GM21447 (cell line): ENCODE data around the gene NPTXR.

Source experiments
- ATAC-seq: cut with Tn5 transposase; IDR thresholded peaks from one replicate; pipeline ENCODE4 v1.9.1; 2021; ENCODE audit not compliant: unreplicated experiment

Gene NPTXR

GRCh38 chr22:38843657-38844314, at the start of gene NPTXR:
NPTXR (minus strand) TSS chr22:38844028.
- ATAC-seq: no peak

- no peak for ATAC-seq
Observed at GRCh38 chr22:38891256-38891655, 47.4 kb upstream of the NPTXR start.

- ATAC-seq: no peak
Observed at GRCh38 chr22:38890377-38890776, 46.5 kb upstream of the NPTXR start.

- ATAC-seq: no peak
Observed at GRCh38 chr22:38886333-38886732, 42.5 kb upstream of the NPTXR start.

GRCh38 chr22:38882972-38883622, 39.3 kb upstream of the NPTXR start:
- no peak for ATAC-seq

- no peak for ATAC-seq
Observed at GRCh38 chr22:38881997-38882879, 38.4 kb upstream of the NPTXR start.

- ATAC-seq: no peak
Observed at GRCh38 chr22:38881464-38881871, 37.6 kb upstream of the NPTXR start.

GRCh38 chr22:38879961-38880360, 36.1 kb upstream of the NPTXR start:
- ATAC-seq: no peak

GRCh38 chr22:38879108-38879729, 35.4 kb upstream of the NPTXR start:
- ATAC-seq: no peak

- no peak for ATAC-seq
Observed at GRCh38 chr22:38878001-38878400, 34.2 kb upstream of the NPTXR start.

GRCh38 chr22:38874529-38875222, 30.8 kb upstream of the NPTXR start:
- no peak for ATAC-seq

GRCh38 chr22:38873469-38874411, 29.9 kb upstream of the NPTXR start:
- ATAC-seq: no peak

GRCh38 chr22:38872831-38873248, 29.0 kb upstream of the NPTXR start:
- ATAC-seq: no peak

- peak; percentile 54 for ATAC-seq
Observed at GRCh38 chr22:38872172-38872830, 28.5 kb upstream of the NPTXR start, which contains the start of gene CBX6. CBX6 (minus strand) TSS chr22:38872216; CDS start chr22:38872190, 26 bp downstream.

GRCh38 chr22:38871360-38872171, 27.7 kb upstream of the NPTXR start:
- ATAC-seq: peak; percentile 11

GRCh38 chr22:38870791-38871359, 27.0 kb upstream of the NPTXR start:
- ATAC-seq: no peak

- ATAC-seq: no peak
Observed at GRCh38 chr22:38870312-38870741, 26.5 kb upstream of the NPTXR start.

GRCh38 chr22:38869663-38870062, 25.8 kb upstream of the NPTXR start:
- no peak for ATAC-seq
